ENCODE data around the gene HTRA1. TPM values are rescaled to one million over a fixed set of nuclear protein-coding genes. Genes with fewer than 3 reads are reported as not detected.

HTRA1 gene
- total RNA-seq, 2 donors from 2014 or later, result 282 to 473 TPM

- Histone ChIP-seq H3K4me3 (no peak overlapping the region), H3K27ac (no peak overlapping the region), H3K36me3 (no peaks in the 10 kb centered on the region), H3K9me3 (no peaks in the 10 kb centered on the region), H3K4me1 (ENCODE audit: control insufficient read depth in 1 of 2, low read depth in 2 of 2) (no peaks in the 10 kb centered on the region), H3K27me3 (replicated peaks; ENCODE audit: insufficient read depth) (no peaks in the 10 kb centered on the region)
- DNase-seq (ENCODE audit: low spot score), result no peak
- ATAC-seq (ENCODE audit: insufficient number of reproducible peaks, low FRiP score, low read depth), result no peak
- TF ChIP-seq, protein P1, sequence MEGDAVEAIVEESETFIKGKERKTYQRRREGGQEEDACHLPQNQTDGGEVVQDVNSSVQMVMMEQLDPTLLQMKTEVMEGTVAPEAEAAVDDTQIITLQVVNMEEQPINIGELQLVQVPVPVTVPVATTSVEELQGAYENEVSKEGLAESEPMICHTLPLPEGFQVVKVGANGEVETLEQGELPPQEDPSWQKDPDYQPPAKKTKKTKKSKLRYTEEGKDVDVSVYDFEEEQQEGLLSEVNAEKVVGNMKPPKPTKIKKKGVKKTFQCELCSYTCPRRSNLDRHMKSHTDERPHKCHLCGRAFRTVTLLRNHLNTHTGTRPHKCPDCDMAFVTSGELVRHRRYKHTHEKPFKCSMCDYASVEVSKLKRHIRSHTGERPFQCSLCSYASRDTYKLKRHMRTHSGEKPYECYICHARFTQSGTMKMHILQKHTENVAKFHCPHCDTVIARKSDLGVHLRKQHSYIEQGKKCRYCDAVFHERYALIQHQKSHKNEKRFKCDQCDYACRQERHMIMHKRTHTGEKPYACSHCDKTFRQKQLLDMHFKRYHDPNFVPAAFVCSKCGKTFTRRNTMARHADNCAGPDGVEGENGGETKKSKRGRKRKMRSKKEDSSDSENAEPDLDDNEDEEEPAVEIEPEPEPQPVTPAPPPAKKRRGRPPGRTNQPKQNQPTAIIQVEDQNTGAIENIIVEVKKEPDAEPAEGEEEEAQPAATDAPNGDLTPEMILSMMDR (IDR thresholded peaks at IDR 0.05), result no peak
Measured at GRCh38 chr10:122454071-122454470, 7.3 kb upstream of the HTRA1 start.

DNA sequence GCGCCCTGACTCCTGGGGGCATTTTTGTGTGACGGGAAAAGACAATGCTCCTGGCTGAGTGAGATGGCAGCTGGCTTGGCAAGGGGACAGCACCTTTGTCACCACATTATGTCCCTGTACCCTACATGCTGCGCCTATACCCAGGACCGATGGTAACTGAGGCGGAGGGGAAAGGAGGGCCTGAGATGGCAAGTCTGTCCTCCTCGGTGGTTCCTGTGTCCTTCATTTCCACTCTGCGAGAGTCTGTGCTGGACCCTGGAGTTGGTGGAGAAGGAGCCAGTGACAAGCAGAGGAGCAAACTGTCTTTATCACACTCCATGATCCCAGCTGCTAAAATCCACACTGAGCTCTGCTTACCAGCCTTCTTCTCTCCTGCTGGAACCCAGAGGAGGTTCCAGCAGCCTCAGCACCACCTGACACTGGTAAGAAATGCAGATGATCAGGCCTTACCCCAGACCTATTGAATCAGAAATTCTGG, 6.7 kb upstream of the HTRA1 start, which contains the start of gene ARMS2:
TSS of gene ARMS2 (plus strand) at position 51 of the 478 bp plus-strand sequence. CDS start at position 126, 75 bp downstream.
- H3K27me3 ChIP-seq (replicated peaks; ENCODE audit: insufficient read depth), result no peaks in the 10 kb centered on the region
- no peaks in the 10 kb centered on the region for H3K36me3 ChIP-seq
- no peak within 1 kb of the TSS for H3K4me3 ChIP-seq
- H3K4me1 ChIP-seq (ENCODE audit: control insufficient read depth in 1 of 2, low read depth in 2 of 2), result no peaks in the 10 kb centered on the region
- no peak within 1 kb of the TSS for H3K27ac ChIP-seq
- DNase-seq (ENCODE audit: low spot score) (no peak), ATAC-seq (ENCODE audit: insufficient number of reproducible peaks, low FRiP score, low read depth) (no peak)
- TF ChIP-seq, protein P1 (IDR thresholded peaks at IDR 0.05), result no peak
- H3K9me3 ChIP-seq, result no peaks in the 10 kb centered on the region

DNA sequence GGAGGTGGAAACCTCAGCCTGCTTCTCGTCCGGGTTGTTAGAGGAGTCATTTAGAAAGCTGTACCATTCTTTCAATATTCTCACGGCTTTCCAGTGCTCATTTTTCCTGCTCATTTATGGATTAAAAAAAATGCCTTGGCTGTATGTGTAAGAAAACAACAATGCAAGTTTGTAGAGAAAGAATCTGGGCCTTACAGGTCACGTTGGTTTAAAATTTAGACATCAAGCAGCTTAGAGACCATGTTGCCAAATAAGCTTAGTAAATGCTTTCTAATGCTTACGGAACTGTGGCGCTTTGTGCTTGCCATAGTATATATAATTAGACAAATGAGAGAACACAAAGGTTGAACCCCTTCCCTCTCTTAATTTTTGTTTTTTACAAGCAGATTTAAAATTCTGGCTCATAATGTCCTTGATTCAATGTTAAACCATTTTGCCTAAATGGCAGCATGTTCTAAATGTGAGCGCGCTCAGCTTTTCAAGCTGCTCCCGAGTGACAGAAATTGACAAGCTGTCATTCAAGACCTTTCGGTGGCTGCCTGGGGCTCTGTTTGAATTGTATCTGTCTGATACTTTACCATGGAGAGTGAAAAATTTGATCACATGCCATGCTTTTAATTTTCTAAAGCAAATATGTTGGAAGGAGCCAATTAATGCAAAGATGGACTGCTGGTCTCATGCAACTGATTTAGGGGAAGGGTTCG, 5.8 kb upstream of the HTRA1 start:
- ATAC-seq (ENCODE audit: insufficient number of reproducible peaks, low FRiP score, low read depth) (no peak), DNase-seq (ENCODE audit: low spot score) (no peak)
- no peaks in the 10 kb centered on the region for H3K9me3 ChIP-seq
- no peak overlapping the region for H3K4me3 ChIP-seq
- no peaks in the 10 kb centered on the region for H3K27me3 ChIP-seq (replicated peaks; ENCODE audit: insufficient read depth)
- H3K4me1 ChIP-seq (ENCODE audit: control insufficient read depth in 1 of 2, low read depth in 2 of 2), result peaks cover 0 to 5% of the 10 kb centered on the region in 2 donors
- TF ChIP-seq, protein P1 (IDR thresholded peaks at IDR 0.05), result no peak
- no peaks in the 10 kb centered on the region for H3K36me3 ChIP-seq
- H3K27ac ChIP-seq, result no peak overlapping the region

GRCh38 chr10:122457934-122458333, 3.4 kb upstream of the HTRA1 start:
- Histone ChIP-seq H3K4me3 (no peak overlapping the region), H3K27ac (no peak overlapping the region), H3K9me3 (no peaks in the 10 kb centered on the region), H3K4me1 (ENCODE audit: control insufficient read depth in 1 of 2, low read depth in 2 of 2) (peaks cover 0 to 10% of the 10 kb centered on the region in 2 donors), H3K36me3 (no peaks in the 10 kb centered on the region), H3K27me3 (replicated peaks; ENCODE audit: insufficient read depth) (no peaks in the 10 kb centered on the region)
- TF ChIP-seq, protein P1 (IDR thresholded peaks at IDR 0.05), result no peak
- ATAC-seq (ENCODE audit: insufficient number of reproducible peaks, low FRiP score, low read depth) (no peak), DNase-seq (ENCODE audit: low spot score) (no peak)

GRCh38 chr10:122458693-122459092, 2.7 kb upstream of the HTRA1 start:
- TF ChIP-seq, protein P1 (IDR thresholded peaks at IDR 0.05), result no peak
- no peak overlapping the region for H3K27ac ChIP-seq
- no peak overlapping the region for H3K4me3 ChIP-seq
- H3K36me3 ChIP-seq, result no peaks in the 10 kb centered on the region
- H3K27me3 ChIP-seq (replicated peaks; ENCODE audit: insufficient read depth), result no peaks in the 10 kb centered on the region
- ATAC-seq (ENCODE audit: insufficient number of reproducible peaks, low FRiP score, low read depth) (no peak), DNase-seq (ENCODE audit: low spot score) (no peak)
- no peaks in the 10 kb centered on the region for H3K9me3 ChIP-seq
- peaks cover 4 to 14% of the 10 kb centered on the region in 2 donors for H3K4me1 ChIP-seq (ENCODE audit: control insufficient read depth in 1 of 2, low read depth in 2 of 2)
